Prostate gland (tissue), 2 donors: ENCODE data around the gene CFAP20DC. TPM values are rescaled to one million over a fixed set of nuclear protein-coding genes. Genes with fewer than 3 reads are reported as not detected.

ENCODE experiments used
- DNase-seq: peaks from one replicate; pipeline ENCODE4 v3.0.0-alpha.2; 2019; ENCODE audit warnings: low spot score
- H3K27ac ChIP-seq, 2 donors: fragments of 200-600 bp; sonication (generic); 2 replicates each; pipeline ENCODE4 v1.5.1; 2017 to 2019
- H3K27me3 ChIP-seq: fragments of 200-600 bp; sonication (generic); replicated peaks from 2 replicates; pipeline ENCODE4 v1.5.1; 2019; ENCODE audit not compliant: insufficient read depth
- H3K36me3 ChIP-seq, 2 donors: fragments of 200-600 bp; sonication (generic); 1 replicate in 1 of 2; 2 replicates in 1 of 2; pipeline versions ENCODE4 v1.5.1 to v1.8.1; 2017 to 2019
- H3K4me1 ChIP-seq: fragments of 200-600 bp; sonication (generic); replicated peaks from 2 replicates; pipeline ENCODE4 v1.5.1; 2019
- H3K4me3 ChIP-seq, 2 donors: fragments of 200-600 bp; sonication (generic); 2 replicates each; pipeline ENCODE4 v1.5.1; 2017 to 2019
- H3K9me3 ChIP-seq: fragments of 200-600 bp; sonication (generic); 2 replicates; pipeline ENCODE4 v1.5.1; 2017
- POLR2A ChIP-seq: fragments of 450-650 bp; IDR thresholded peaks from one replicate; pipeline ENCODE4 v1.6.1; 2016; ENCODE audit warnings: antibody characterized with exemption, mild to moderate bottlenecking
- POLR2AphosphoS5 ChIP-seq: sonication (generic); formaldehyde crosslinking; IDR thresholded peaks from one replicate; pipeline ENCODE4 v1.6.1; 2017; ENCODE audit warnings: antibody characterized with exemption
- WGBS: methylation state at CpG from one replicate; pipeline ENCODE4 v1.1.5; 2018; 5-methylcytosine and 5-hydroxymethylcytosine counted together
- intact Hi-C: fragments of 100-400 bp; cut with DNase I; formaldehyde crosslinking; loops from one replicate; pipeline ENCODE4 v1.14.2; 2022
- total RNA-seq, 2 donors: library from RNA; depleted of rRNA; stranded (reverse); fragments of >200 nt; gene quantifications; one replicate each; pipeline ENCODE4 v1.1.0, GENCODE V29; 2016
- TF ChIP-seq, protein P1 (sequence below), 4 experiments: fragments of 200-600 bp in 2 of 4; fragments of 450-650 bp in 2 of 4; sonication (generic) in 2 of 4; IDR thresholded peaks; 1 replicate in 3 of 4; 2 replicates in 1 of 4; pipeline ENCODE4 v1.5.1; 2016 to 2019; ENCODE audit warnings: antibody characterized with exemption in 4 of 4, mild to moderate bottlenecking in 2 of 4, moderate library complexity in 2 of 4

The CFAP20DC gene
- total RNA-seq, 2 donors from 2014 or later = 0.36 to 8.3 TPM

- H3K4me3 ChIP-seq = no peak overlapping the region
- no peak for TF ChIP-seq POLR2A
- no peak for TF ChIP-seq POLR2AphosphoS5
- TF ChIP-seq, protein P1, sequence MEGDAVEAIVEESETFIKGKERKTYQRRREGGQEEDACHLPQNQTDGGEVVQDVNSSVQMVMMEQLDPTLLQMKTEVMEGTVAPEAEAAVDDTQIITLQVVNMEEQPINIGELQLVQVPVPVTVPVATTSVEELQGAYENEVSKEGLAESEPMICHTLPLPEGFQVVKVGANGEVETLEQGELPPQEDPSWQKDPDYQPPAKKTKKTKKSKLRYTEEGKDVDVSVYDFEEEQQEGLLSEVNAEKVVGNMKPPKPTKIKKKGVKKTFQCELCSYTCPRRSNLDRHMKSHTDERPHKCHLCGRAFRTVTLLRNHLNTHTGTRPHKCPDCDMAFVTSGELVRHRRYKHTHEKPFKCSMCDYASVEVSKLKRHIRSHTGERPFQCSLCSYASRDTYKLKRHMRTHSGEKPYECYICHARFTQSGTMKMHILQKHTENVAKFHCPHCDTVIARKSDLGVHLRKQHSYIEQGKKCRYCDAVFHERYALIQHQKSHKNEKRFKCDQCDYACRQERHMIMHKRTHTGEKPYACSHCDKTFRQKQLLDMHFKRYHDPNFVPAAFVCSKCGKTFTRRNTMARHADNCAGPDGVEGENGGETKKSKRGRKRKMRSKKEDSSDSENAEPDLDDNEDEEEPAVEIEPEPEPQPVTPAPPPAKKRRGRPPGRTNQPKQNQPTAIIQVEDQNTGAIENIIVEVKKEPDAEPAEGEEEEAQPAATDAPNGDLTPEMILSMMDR (IDR thresholded peaks at IDR 0.05) = no peak
- no peak overlapping the region for H3K27ac ChIP-seq
- H3K27me3 ChIP-seq = no peaks in the 10 kb centered on the region
- no peaks in the 10 kb centered on the region for H3K9me3 ChIP-seq
- no peak for DNase-seq
- no peaks in the 10 kb centered on the region for H3K36me3 ChIP-seq
- intact Hi-C loops = no loop called here
- H3K4me1 ChIP-seq = no peaks in the 10 kb centered on the region
Measured at GRCh38 chr3:59074764-59075163, 24.9 kb upstream of the CFAP20DC start.

GRCh38 chr3:59072681-59073080, 22.9 kb upstream of the CFAP20DC start:
- no peaks in the 10 kb centered on the region for H3K4me1 ChIP-seq
- intact Hi-C loops = no loop called here
- H3K36me3 ChIP-seq = no peaks in the 10 kb centered on the region
- WGBS = 68% methylated on average over 6 of the region's 6 CpGs
- H3K4me3 ChIP-seq = no peak overlapping the region
- DNase-seq = no peak
- no peak overlapping the region for H3K27ac ChIP-seq
- TF ChIP-seq, protein P1 (IDR thresholded peaks at IDR 0.05) = no peak
- TF ChIP-seq POLR2AphosphoS5 (no peak), POLR2A (no peak)
- H3K27me3 ChIP-seq = peaks cover 2% of the 10 kb centered on the region
- H3K9me3 ChIP-seq = no peaks in the 10 kb centered on the region

DNA sequence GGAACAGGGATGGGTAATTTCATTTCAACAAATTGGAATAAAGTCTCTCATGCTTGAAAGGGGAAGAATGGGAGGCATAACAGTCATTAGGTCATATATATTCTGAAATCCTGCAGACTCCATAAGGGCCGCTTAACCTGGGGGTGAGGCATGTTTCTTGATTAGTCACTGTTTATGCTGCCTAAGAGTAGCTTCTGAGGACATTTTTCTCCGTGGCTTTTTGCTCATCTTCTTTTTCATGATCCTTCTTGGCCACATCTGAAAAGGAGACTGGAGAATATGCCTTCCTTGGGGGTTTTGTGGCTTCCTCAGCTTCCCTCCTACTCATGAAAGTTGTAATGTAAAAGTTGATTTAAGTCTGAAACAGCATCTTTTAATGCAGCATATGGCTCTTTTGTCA, 20.0 kb upstream of the CFAP20DC start:
- H3K27ac ChIP-seq = no peak overlapping the region
- no peaks in the 10 kb centered on the region for H3K4me1 ChIP-seq
- H3K36me3 ChIP-seq = no peaks in the 10 kb centered on the region
- intact Hi-C loops = no loop called here
- peaks cover 2% of the 10 kb centered on the region for H3K27me3 ChIP-seq
- H3K4me3 ChIP-seq = no peak overlapping the region
- TF ChIP-seq, protein P1 (IDR thresholded peaks at IDR 0.05) = no peak
- no peak for TF ChIP-seq POLR2A
- TF ChIP-seq POLR2AphosphoS5 = no peak
- WGBS = 91% methylated on average over 2 of the region's 2 CpGs
- no peaks in the 10 kb centered on the region for H3K9me3 ChIP-seq
- DNase-seq = no peak

DNA sequence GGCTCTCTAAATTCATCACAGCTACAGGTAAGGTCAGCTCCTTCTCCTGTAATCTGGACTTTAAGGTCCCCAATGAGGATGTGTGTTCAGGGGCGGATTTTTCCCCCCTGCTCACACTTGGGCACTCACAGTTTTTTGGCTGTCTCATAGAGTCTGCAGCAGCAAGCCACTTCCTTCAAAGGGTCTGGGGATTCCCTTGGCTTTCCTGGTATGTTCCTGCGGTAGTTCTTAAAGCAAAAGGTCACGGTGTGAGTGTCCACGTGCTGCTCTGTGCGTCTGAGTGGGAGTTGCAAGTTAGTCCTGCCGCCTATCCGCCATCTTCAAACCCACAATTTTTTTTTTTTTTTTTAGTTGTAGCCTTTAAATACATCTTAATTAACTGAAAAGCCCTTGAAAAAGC, 15.4 kb upstream of the CFAP20DC start:
- intact Hi-C loops = no loop called here
- peaks cover 2% of the 10 kb centered on the region for H3K27me3 ChIP-seq
- 89% methylated on average over 7 of the region's 7 CpGs for WGBS
- H3K36me3 ChIP-seq = no peaks in the 10 kb centered on the region
- H3K4me1 ChIP-seq = no peaks in the 10 kb centered on the region
- no peak overlapping the region for H3K27ac ChIP-seq
- H3K4me3 ChIP-seq = no peak overlapping the region
- no peak for DNase-seq
- TF ChIP-seq, protein P1 (IDR thresholded peaks at IDR 0.05) = no peak
- no peak for TF ChIP-seq POLR2AphosphoS5
- no peaks in the 10 kb centered on the region for H3K9me3 ChIP-seq

DNA sequence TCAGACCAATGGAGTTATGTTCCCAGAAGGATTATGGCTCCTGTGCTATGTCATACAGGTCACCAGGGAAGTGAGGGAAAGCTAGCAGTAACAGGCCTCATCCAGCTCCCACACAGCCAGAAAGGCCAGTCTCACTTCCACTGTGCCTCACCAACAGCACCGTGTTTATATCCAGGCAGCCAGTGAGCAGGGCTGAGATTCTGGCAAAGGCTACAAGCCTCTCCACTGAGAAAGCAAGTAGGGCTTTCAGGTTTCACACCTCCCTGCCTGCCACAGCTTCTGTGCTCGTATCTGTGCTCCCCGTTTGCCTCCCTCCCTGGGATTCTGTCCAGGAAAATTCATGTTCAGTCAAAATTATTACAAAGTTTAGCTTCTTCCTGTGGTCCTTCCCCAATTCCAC, 14.9 kb upstream of the CFAP20DC start:
- no peaks in the 10 kb centered on the region for H3K4me1 ChIP-seq
- no peak for DNase-seq
- WGBS = 56% methylated on average over 3 of the region's 3 CpGs
- H3K4me3 ChIP-seq = no peak overlapping the region
- TF ChIP-seq POLR2A (no peak), POLR2AphosphoS5 (no peak)
- TF ChIP-seq, protein P1 (IDR thresholded peaks at IDR 0.05) = no peak
- H3K27ac ChIP-seq = no peak overlapping the region
- intact Hi-C loops = no loop called here
- H3K36me3 ChIP-seq = no peaks in the 10 kb centered on the region
- H3K27me3 ChIP-seq = peaks cover 2% of the 10 kb centered on the region
- no peaks in the 10 kb centered on the region for H3K9me3 ChIP-seq
